H9 (cell line): ENCODE results near the gene CCDC185. TPM values are rescaled to one million over a fixed set of nuclear protein-coding genes. Genes with fewer than 3 reads are reported as not detected.

Experiments
- DNase-seq: peaks from one replicate; pipeline ENCODE4 v3.0.0-alpha.2; 2017
- H2AFZ ChIP-seq: one replicate; pipeline ENCODE4 v1.6.1; 2013; ENCODE audit warnings: mild to moderate bottlenecking, low read length, control low read depth, moderate library complexity
- H2AK5ac ChIP-seq: 2 replicates; pipeline ENCODE4 v1.6.1; 2013; ENCODE audit warnings: low read length, control low read depth, mixed read lengths; ENCODE audit not compliant: insufficient read length
- H2BK120ac ChIP-seq: one replicate; pipeline ENCODE4 v1.6.1; 2013; ENCODE audit warnings: low read depth, mild to moderate bottlenecking, low read length, control low read depth, inconsistent platforms; ENCODE audit not compliant: poor library complexity, severe bottlenecking
- H2BK12ac ChIP-seq: 2 replicates; pipeline ENCODE4 v1.6.1; 2013; ENCODE audit warnings: low read length, control low read depth, mixed read lengths, low read depth; ENCODE audit not compliant: insufficient read length
- H2BK15ac ChIP-seq: 2 replicates; pipeline ENCODE4 v1.6.1; 2013; ENCODE audit warnings: low read depth, low read length, control low read depth
- H2BK20ac ChIP-seq: one replicate; pipeline ENCODE4 v1.6.1; 2013; ENCODE audit warnings: low read depth, mild to moderate bottlenecking, low read length, control low read depth, inconsistent platforms; ENCODE audit not compliant: poor library complexity, severe bottlenecking
- H2BK5ac ChIP-seq: 2 replicates; pipeline ENCODE4 v1.6.1; 2013; ENCODE audit warnings: low read length, control low read depth, mixed read lengths; ENCODE audit not compliant: insufficient read length
- H3K14ac ChIP-seq: 2 replicates; pipeline ENCODE4 v1.6.1; 2013; ENCODE audit warnings: low read length, control low read depth; ENCODE audit not compliant: insufficient read depth
- H3K18ac ChIP-seq: 2 replicates; pipeline ENCODE4 v1.6.1; 2013; ENCODE audit warnings: low read depth, mild to moderate bottlenecking, mixed read lengths, low read length, control low read depth; ENCODE audit not compliant: insufficient read length
- H3K23ac ChIP-seq: 2 replicates; pipeline ENCODE4 v1.6.1; 2013; ENCODE audit warnings: low read length, control low read depth, mixed read lengths, low read depth; ENCODE audit not compliant: insufficient read length
- H3K23me2 ChIP-seq: 2 replicates; pipeline ENCODE4 v1.6.1; 2013; ENCODE audit warnings: low read depth, mild to moderate bottlenecking, mixed read lengths, low read length, control low read depth; ENCODE audit not compliant: insufficient read length, poor library complexity, severe bottlenecking
- H3K27ac ChIP-seq: 2 replicates; pipeline ENCODE4 v1.5.1; 2013; ENCODE audit warnings: low read length, control low read depth, mixed read lengths, low read depth; ENCODE audit not compliant: insufficient read length
- H3K27me3 ChIP-seq: 2 replicates; pipeline ENCODE4 v1.6.1; 2013; ENCODE audit warnings: low read length, control low read depth, inconsistent platforms; ENCODE audit not compliant: insufficient read depth
- H3K4ac ChIP-seq: 2 replicates; pipeline ENCODE4 v1.6.1; 2013; ENCODE audit warnings: low read depth, mild to moderate bottlenecking, control low read depth, inconsistent platforms, low read length, moderate library complexity
- H3K4me1 ChIP-seq: 2 replicates; pipeline ENCODE4 v1.6.1; 2013; ENCODE audit warnings: low read length, control low read depth, inconsistent platforms; ENCODE audit not compliant: insufficient read depth
- H3K4me2 ChIP-seq: 2 replicates; pipeline ENCODE4 v1.6.1; 2013; ENCODE audit warnings: low read length, control low read depth, mixed read lengths; ENCODE audit not compliant: insufficient read length, insufficient read depth
- H3K56ac ChIP-seq: 2 replicates; pipeline ENCODE4 v1.6.1; 2013; ENCODE audit warnings: low read depth, mild to moderate bottlenecking, mixed read lengths, low read length, control low read depth; ENCODE audit not compliant: insufficient read length
- H3K79me1 ChIP-seq: 2 replicates; pipeline ENCODE4 v1.6.1; 2013; ENCODE audit warnings: low read depth, mild to moderate bottlenecking, moderate library complexity, low read length, control low read depth, inconsistent platforms; ENCODE audit not compliant: insufficient read depth, poor library complexity, severe bottlenecking
- H3K79me2 ChIP-seq: 2 replicates; pipeline ENCODE4 v1.6.1; 2013; ENCODE audit warnings: low read length, control low read depth, inconsistent platforms; ENCODE audit not compliant: insufficient read depth
- H3K9ac ChIP-seq: 2 replicates; pipeline ENCODE4 v1.6.1; 2013; ENCODE audit warnings: low read length, control low read depth, mixed read lengths; ENCODE audit not compliant: insufficient read length; ENCODE audit errors: extremely low read depth
- H3K9me3 ChIP-seq: one replicate; pipeline ENCODE4 v1.6.1; 2013; ENCODE audit warnings: low read depth, low read length, inconsistent platforms; ENCODE audit not compliant: control insufficient read depth
- H3T11ph ChIP-seq: one replicate; pipeline ENCODE4 v1.6.1; 2013; ENCODE audit warnings: mild to moderate bottlenecking, low read length, control low read depth, inconsistent platforms
- H4K20me1 ChIP-seq: one replicate; pipeline ENCODE4 v1.6.1; 2013; ENCODE audit not compliant: control insufficient read depth, insufficient read length, insufficient read depth
- H4K5ac ChIP-seq: 2 replicates; pipeline ENCODE4 v1.6.1; 2013; ENCODE audit warnings: low read depth, mild to moderate bottlenecking, mixed read lengths, low read length, control low read depth; ENCODE audit not compliant: insufficient read length
- H4K8ac ChIP-seq: replicated peaks from 2 replicates; pipeline ENCODE4 v1.6.1; 2013; ENCODE audit warnings: low read length, control low read depth, mixed read lengths, low read depth; ENCODE audit not compliant: insufficient read length
- H4K91ac ChIP-seq: 2 replicates; pipeline ENCODE4 v1.6.1; 2013; ENCODE audit warnings: low read depth, mild to moderate bottlenecking, moderate library complexity, mixed read lengths, low read length, control low read depth; ENCODE audit not compliant: insufficient read length
- H3K27ac Mint-ChIP-seq, 3 experiments: 2 replicates in 2 of 3; 3 replicates in 1 of 3; pipeline ENCODE4 v1.8.0; 2020 to 2021; ENCODE audit warnings: mixed read lengths in 3 of 3, mild to moderate bottlenecking in 1 of 3, moderate library complexity in 1 of 3
- H3K27me3 Mint-ChIP-seq: 2 replicates; pipeline ENCODE4 v1.8.0; 2021; ENCODE audit warnings: low read depth, mild to moderate bottlenecking, moderate library complexity, mixed read lengths
- H3K36me3 Mint-ChIP-seq, 3 experiments: 2 replicates in 2 of 3; 3 replicates in 1 of 3; pipeline ENCODE4 v1.8.0; 2020 to 2021; ENCODE audit warnings: low read depth in 3 of 3, mixed read lengths in 3 of 3; ENCODE audit not compliant: insufficient read depth in 1 of 3
- H3K4me1 Mint-ChIP-seq, 2 experiments: 2 replicates each; pipeline ENCODE4 v1.8.0; 2020; ENCODE audit warnings: mixed read lengths in 2 of 2
- H3K4me3 Mint-ChIP-seq, 2 experiments: 2 replicates in 1 of 2; 3 replicates in 1 of 2; pipeline ENCODE4 v1.8.0; 2020 to 2021; ENCODE audit warnings: mild to moderate bottlenecking in 2 of 2, mixed read lengths in 2 of 2, moderate library complexity in 1 of 2
- H3K9me3 Mint-ChIP-seq, 2 experiments: 2 replicates in 1 of 2; 3 replicates in 1 of 2; pipeline ENCODE4 v1.8.0; 2020; ENCODE audit warnings: mild to moderate bottlenecking in 2 of 2, mixed read lengths in 2 of 2, moderate library complexity in 1 of 2
- CTCF ChIP-seq: fragments of 200-600 bp; sonication (generic); conservative IDR thresholded peaks from 3 replicates; pipeline ENCODE4 v1.8.0; 2021; ENCODE audit warnings: antibody characterized with exemption, mild to moderate bottlenecking
- WGBS: extraction: QIAGEN DNeasy Blood & Tissue Kit; methylation state at CpG from one replicate; pipeline ENCODE4 v1.1.7; 2013; ENCODE audit warnings: missing lambda C conversion rate, low lambda C conversion rate, mixed read lengths; ENCODE audit not compliant: insufficient read length; ENCODE audit errors: extremely low coverage; 5-methylcytosine and 5-hydroxymethylcytosine counted together
- total RNA-seq: library from RNA; stranded (reverse); gene quantifications from 2 replicates; pipeline ENCODE4 v1.2.1, GENCODE V29; 2021

CCDC185 gene
- total RNA-seq, 1 experiment from 2014 or later = not detected

GRCh38 chr1:223423641-223424233 lies 30.5 kb downstream of the CCDC185 start:
- H4K8ac ChIP-seq = no peak overlapping the region
- no peak for TF ChIP-seq CTCF
- no peak overlapping the region for H3K18ac ChIP-seq
- no peak for DNase-seq
- no peaks in the 10 kb centered on the region for H3K23me2 ChIP-seq
- Mint-ChIP-seq H3K27ac (no peak overlapping the region), H3K36me3 (no peaks in the 10 kb centered on the region), H3K4me1 (peaks cover 1 to 6% of the 10 kb centered on the region in 2 experiments; a peak in 3 of 4 replicates), H3K4me3 (no peak overlapping the region), H3K27me3 (peaks cover 2% of the 10 kb centered on the region; the same call in 1 of the 2 replicates), H3K9me3 (peaks cover 3 to 5% of the 10 kb centered on the region in 2 experiments; a peak in 3 of 5 replicates)
- no peak overlapping the region for H3T11ph ChIP-seq
- no peaks in the 10 kb centered on the region for H3K79me2 ChIP-seq
- H3K27me3 ChIP-seq = no peaks in the 10 kb centered on the region
- H2BK12ac ChIP-seq = no peak overlapping the region
- no peak overlapping the region for H2AFZ ChIP-seq
- no peak overlapping the region for H2BK120ac ChIP-seq
- no peak overlapping the region for H2BK15ac ChIP-seq
- no peak overlapping the region for H3K4me2 ChIP-seq
- no peak overlapping the region for H2BK20ac ChIP-seq
- no peaks in the 10 kb centered on the region for H4K20me1 ChIP-seq
- no peak overlapping the region for H2AK5ac ChIP-seq
- WGBS = no CpG with 5 or more reads among the region's 4 CpGs
- H2BK5ac ChIP-seq = no peak overlapping the region
- H3K79me1 ChIP-seq = no peaks in the 10 kb centered on the region
- H3K14ac ChIP-seq = no peak overlapping the region
- no peaks in the 10 kb centered on the region for H3K9me3 ChIP-seq
- no peak overlapping the region for H4K5ac ChIP-seq
- no peak overlapping the region for H3K9ac ChIP-seq
- H4K91ac ChIP-seq = no peak overlapping the region
- no peak overlapping the region for H3K56ac ChIP-seq
- no peak overlapping the region for H3K27ac ChIP-seq
- no peaks in the 10 kb centered on the region for H3K4me1 ChIP-seq
- H3K23ac ChIP-seq = no peak overlapping the region
- H3K4ac ChIP-seq = no peak overlapping the region
